ENCODE measurements around the gene TGM2.

Gene TGM2

DNA sequence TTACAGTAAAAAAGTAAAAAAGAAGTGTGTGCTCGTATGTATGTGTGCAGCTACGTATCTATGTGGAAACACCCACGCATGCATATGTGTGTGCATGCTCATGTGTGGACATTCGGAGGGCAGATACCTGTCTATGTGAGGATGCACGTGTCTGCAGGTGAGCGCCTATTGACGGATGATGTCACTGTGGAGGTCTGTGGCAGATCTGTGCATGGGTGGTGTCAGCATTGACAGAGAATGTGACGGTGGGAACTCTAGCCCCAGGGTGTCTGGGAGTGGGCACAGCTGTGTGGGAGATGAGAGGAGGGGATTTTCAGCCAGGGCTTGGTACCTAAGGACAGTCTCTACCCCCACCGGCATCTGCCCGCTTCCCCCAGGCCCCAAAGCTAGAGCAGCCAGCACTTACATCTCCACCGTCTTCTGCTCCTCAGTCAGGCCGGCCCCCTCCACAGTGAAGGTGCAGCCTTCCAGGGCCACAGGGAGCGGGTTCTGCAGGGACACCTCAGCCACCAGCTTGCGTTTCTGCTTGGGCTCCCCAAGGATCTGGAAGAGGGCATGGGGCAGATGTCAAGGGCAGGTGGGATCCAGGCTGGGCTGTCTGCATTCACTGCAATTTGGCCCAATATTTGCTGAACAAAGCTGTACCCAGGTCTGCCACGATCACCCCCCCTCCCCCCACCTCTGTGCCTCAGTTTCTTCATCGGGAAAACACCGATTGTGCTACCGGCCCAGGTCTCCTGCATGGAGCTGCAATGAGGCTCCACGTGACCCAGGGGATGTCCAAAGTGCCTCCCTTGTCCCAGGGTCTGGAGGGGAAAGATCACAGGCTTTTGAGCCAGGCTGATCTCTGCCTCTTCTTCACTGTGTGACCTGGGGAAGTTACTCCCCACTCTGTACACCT lies 34.1 kb downstream of the TGM2 start:
- Histone ChIP-seq H3K27me3 (ENCODE audit: insufficient read depth, low read length) (no peaks in the 10 kb centered on the region), H3K36me3 (ENCODE audit: insufficient read depth, low read depth, low read length) (no peaks in the 10 kb centered on the region), H3K4me1 (ENCODE audit: insufficient read depth, low read length) (peaks cover 6% of the 10 kb centered on the region; the same call in 1 of the 2 replicates), H3K27ac (ENCODE audit: low read length) (no peak overlapping the region), H3K9ac (ENCODE audit: low read depth, low read length) (no peak overlapping the region), H3K4me3 (ENCODE audit: low read length) (no peak overlapping the region), H3K9me3 (ENCODE audit: insufficient read depth, low read depth, low read length) (no peaks in the 10 kb centered on the region)

DNA sequence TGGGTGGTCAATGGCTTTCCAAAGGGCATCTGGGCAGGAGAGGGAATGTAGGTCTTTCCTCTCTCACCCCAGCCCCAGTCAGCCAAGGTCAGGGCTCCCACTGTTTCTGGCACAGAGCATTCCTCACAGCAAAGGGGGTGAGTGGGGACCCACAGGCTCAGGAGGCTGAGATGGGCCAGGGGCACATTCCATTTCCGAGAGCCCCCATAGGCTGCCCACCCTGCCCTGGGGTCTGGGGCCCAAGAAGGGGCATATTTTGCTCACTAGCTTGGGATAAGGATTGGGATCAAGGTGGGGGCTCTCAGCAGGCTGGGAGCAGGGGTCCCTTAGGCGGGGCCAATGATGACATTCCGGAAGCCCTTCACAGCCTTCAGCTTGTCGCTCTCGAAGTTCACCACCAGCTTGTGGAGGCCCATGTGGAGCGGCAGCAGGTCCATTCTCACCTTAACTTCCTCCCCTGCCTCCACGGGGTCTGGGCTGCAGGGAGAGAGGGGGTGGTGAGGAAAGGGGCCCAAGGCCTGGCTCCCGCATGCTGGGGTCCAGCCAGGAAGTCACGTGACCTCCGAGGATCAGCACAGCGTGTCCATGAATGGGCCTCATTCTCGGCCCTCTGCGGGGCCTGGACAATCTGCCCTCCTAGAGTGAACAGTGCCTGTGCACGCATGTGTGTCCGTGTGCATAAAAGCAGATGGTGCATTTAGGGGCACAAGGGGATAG lies 35.0 kb downstream of the TGM2 start:
- H3K4me3 ChIP-seq (ENCODE audit: low read length), result no peak overlapping the region
- no peak overlapping the region for H3K27ac ChIP-seq (ENCODE audit: low read length)
- no peaks in the 10 kb centered on the region for H3K9me3 ChIP-seq (ENCODE audit: insufficient read depth, low read depth, low read length)
- no peak overlapping the region for H3K9ac ChIP-seq (ENCODE audit: low read depth, low read length)
- H3K27me3 ChIP-seq (ENCODE audit: insufficient read depth, low read length), result no peaks in the 10 kb centered on the region
- H3K4me1 ChIP-seq (ENCODE audit: insufficient read depth, low read length), result peaks cover 6% of the 10 kb centered on the region; the same call in 1 of the 2 replicates
- H3K36me3 ChIP-seq (ENCODE audit: insufficient read depth, low read depth, low read length), result no peaks in the 10 kb centered on the region

DNA sequence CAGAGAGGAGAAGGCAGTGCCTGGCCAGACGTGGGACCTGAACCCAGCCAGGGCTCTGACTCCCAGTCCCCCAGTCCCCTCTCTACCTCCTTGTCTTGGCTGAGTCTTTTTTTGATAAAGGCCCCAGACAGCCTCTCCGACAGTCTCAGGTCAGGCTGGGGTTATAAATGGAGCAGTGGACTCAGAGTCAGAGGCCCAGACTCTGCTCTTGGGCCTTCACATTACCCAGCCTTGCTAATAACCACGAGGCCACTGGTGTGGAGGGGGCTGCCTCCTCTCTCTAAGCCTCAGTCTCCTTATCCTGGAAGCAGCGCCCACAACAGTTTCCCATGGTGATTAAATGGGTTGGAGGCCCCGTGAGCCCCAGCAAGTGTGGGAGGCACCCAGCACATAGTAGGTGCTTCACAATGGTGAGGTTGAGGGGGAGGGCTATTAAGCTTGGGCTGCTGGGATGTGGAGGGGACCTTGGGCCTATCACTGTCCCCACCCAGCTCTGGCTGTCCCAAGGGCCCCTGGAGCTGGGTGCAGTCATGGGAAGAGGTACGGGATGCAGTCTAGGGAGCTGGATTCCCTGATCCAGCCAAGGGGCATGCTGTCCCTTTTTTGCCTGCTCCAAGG lies 35.7 kb downstream of the TGM2 start:
- Histone ChIP-seq H3K9me3 (ENCODE audit: insufficient read depth, low read depth, low read length) (no peaks in the 10 kb centered on the region), H3K4me3 (ENCODE audit: low read length) (no peak overlapping the region), H3K9ac (ENCODE audit: low read depth, low read length) (no peak overlapping the region), H3K27me3 (ENCODE audit: insufficient read depth, low read length) (no peaks in the 10 kb centered on the region), H3K27ac (ENCODE audit: low read length) (no peak overlapping the region), H3K36me3 (ENCODE audit: insufficient read depth, low read depth, low read length) (no peaks in the 10 kb centered on the region), H3K4me1 (ENCODE audit: insufficient read depth, low read length) (peaks cover under 1% of the 10 kb centered on the region; the same call in 1 of the 2 replicates)

DNA sequence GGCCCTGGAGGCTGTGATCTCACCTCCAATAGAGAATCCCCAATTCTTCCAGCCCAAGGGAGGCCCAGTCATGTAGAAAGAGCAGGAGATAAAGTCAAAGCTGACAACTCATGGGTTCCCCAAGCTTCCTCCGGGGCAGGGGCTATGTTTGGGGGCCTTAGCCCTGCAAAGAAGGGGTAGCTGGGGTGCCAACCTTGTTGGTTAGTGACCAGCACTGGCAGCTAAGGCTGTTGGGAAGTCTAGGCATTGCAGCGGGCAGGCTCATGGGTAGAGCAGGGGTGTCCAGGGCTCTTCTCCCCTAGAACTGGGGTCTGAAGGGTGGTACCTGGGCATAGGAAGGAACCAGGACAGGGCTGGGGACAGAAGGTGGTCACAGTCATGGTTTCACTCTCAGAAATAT lies 36.4 kb downstream of the TGM2 start:
- Histone ChIP-seq H3K9ac (ENCODE audit: low read depth, low read length) (no peak overlapping the region), H3K4me1 (ENCODE audit: insufficient read depth, low read length) (no peaks in the 10 kb centered on the region), H3K36me3 (ENCODE audit: insufficient read depth, low read depth, low read length) (no peaks in the 10 kb centered on the region), H3K27ac (ENCODE audit: low read length) (no peak overlapping the region), H3K4me3 (ENCODE audit: low read length) (no peak overlapping the region), H3K27me3 (ENCODE audit: insufficient read depth, low read length) (no peaks in the 10 kb centered on the region), H3K9me3 (ENCODE audit: insufficient read depth, low read depth, low read length) (no peaks in the 10 kb centered on the region)

DNA sequence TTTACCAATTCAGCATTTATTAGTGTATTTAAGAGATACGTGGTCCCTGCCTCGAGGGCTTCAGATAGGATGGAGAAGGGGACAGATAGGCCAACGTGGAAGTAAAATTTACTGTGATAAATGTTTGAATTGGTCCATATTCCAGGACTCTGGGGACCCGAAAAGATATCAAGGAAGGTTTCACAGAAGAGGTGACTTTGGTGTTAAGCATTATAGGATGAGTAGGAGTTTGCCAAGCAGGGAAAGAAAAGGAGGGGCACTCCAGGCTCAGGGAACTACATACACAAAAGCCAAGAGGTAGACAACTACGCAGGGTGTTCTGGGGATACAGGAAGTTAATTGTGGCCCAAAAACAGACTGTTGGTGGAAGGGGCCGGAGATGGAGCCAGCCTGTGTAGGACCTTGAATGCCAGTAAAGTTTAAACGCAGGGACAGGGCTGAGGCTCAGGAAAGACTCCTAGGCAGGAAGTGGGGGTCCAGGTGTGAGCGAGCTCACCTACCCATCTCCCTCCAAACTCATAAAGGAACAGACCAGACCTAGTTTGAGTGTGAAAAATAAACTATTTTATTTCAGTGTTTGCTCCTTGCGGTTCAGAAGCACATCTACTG lies 37.0 kb downstream of the TGM2 start:
- Histone ChIP-seq H3K27ac (ENCODE audit: low read length) (no peak overlapping the region), H3K4me3 (ENCODE audit: low read length) (no peak overlapping the region), H3K27me3 (ENCODE audit: insufficient read depth, low read length) (no peaks in the 10 kb centered on the region), H3K4me1 (ENCODE audit: insufficient read depth, low read length) (no peaks in the 10 kb centered on the region), H3K9me3 (ENCODE audit: insufficient read depth, low read depth, low read length) (no peaks in the 10 kb centered on the region), H3K9ac (ENCODE audit: low read depth, low read length) (no peak overlapping the region), H3K36me3 (ENCODE audit: insufficient read depth, low read depth, low read length) (no peaks in the 10 kb centered on the region)

DNA sequence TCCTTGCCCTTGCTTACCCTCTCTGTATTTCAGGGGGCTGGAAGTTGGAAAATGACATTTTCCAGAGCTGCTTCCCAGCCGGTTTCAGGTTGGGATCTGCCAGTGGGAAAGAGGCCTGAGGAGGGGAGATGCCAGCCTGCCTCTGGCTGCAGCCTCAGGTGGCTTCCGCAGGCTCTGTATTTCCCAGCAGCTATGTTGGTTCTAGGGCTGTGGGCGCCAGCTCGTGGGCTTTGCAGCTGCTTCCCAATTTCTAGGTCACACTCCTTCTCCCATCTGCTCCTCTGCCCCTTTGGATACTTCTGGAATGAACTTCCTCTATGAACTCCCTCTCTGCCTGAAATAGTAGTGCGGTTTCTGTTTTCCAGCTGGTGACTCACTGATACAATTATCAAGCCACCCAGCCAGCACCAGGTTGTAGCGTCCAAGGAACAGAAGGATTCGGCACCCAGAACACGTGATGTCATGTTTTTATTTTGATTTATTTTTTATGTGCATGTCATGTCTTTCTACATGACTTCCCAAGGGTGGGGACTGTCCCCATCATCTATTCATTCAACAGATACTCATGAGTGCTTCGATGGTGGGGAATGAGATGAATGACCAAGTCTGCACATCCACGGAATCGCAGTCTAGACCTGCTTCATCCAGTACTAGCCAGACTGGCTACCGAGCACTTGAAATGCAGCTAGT lies 38.0 kb downstream of the TGM2 start:
- H3K4me1 ChIP-seq (ENCODE audit: insufficient read depth, low read length), result no peaks in the 10 kb centered on the region

DNA sequence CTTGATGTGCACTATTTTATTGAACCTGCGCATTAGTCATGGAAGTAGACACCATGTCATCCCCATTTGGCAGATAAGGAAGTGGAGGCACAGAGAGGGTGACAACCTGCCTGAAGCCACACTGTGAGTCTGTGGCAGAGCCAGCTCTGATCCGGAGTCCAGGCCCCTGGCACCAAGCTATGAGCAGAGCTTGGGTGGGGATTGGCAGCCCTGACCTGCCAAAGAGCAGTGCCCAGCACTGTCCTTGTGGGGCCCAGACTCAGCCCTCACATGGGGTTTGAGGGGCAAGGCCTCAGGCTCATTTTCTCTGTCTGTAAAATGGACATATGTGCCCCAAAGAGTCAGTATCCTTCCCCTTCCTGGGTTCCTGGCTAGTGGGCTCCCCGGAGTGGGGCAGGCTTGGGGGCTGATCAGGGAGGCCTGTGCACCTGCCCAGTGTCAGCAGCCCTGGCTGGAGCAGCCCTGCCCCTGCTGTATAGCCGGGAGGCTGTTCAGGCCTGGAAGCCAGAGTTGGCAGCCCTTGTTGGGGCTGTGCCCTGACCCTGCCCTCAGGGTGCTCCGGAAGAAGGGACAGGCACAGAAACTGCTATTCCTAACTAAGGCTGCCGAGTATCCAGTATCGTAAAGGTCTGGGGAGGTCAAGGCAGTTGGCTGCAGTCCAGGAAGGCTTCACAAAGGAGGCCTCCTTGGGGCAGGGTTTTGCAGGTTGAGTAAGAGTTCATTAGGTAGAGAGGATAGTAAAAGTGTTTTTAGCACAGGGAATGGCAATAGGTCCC lies 38.7 kb downstream of the TGM2 start:
- Histone ChIP-seq H3K4me3 (ENCODE audit: low read length) (no peak overlapping the region), H3K27ac (ENCODE audit: low read length) (no peak overlapping the region), H3K9me3 (ENCODE audit: insufficient read depth, low read depth, low read length) (no peaks in the 10 kb centered on the region), H3K36me3 (ENCODE audit: insufficient read depth, low read depth, low read length) (no peaks in the 10 kb centered on the region), H3K9ac (ENCODE audit: low read depth, low read length) (no peak overlapping the region), H3K4me1 (ENCODE audit: insufficient read depth, low read length) (no peaks in the 10 kb centered on the region), H3K27me3 (ENCODE audit: insufficient read depth, low read length) (no peaks in the 10 kb centered on the region)

More for the DNA sequence above, 38.0 kb downstream of the TGM2 start:
- Histone ChIP-seq H3K4me3 (ENCODE audit: low read length) (no peak overlapping the region), H3K36me3 (ENCODE audit: insufficient read depth, low read depth, low read length) (no peaks in the 10 kb centered on the region), H3K9ac (ENCODE audit: low read depth, low read length) (no peak overlapping the region), H3K27me3 (ENCODE audit: insufficient read depth, low read length) (no peaks in the 10 kb centered on the region), H3K9me3 (ENCODE audit: insufficient read depth, low read depth, low read length) (no peaks in the 10 kb centered on the region), H3K27ac (ENCODE audit: low read length) (no peak overlapping the region)

DNA sequence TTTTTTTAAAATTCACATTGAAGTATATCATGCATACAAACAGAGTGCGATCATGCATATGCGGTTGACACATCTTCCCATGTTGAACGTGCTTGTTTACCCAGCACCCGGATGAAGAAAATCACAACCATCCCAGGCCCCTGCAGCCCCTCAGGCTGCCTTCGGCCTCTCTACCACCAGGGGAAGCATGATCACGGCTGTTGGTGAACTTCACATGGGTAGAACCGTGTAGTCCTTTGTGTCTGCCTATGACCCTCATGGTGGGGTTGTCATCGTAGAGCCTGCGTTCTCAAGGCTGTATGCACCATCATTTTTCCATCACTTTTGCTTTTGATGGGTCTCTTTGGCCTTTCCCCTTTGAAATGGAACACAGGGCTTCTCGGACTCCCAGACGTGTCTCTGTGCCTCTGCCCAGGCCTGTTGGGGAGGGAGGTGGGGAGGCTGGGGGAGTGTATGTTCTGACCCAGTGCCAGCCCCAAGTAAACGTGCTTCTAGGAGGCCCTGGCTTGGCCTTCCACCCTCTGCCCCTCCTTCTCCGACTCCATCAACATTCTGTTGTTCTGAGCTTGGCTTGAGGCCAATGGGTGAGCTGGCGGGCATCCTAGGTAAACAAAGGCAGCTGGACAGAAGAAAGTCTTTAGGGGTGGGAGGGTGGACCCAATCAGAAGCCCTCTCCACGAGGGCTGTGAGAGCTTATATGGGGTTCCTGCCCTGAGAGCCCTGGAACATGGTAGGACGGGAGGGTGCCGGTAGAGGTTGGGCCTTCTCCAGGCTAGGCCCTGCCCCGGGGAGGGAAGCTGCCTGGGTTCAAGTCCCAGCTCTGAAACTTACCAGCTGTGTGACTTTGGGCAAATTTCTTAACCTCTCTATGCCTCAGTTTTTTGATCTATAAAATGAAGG lies 39.7 kb downstream of the TGM2 start:
- no peak overlapping the region for H3K27ac ChIP-seq (ENCODE audit: low read length)

DNA sequence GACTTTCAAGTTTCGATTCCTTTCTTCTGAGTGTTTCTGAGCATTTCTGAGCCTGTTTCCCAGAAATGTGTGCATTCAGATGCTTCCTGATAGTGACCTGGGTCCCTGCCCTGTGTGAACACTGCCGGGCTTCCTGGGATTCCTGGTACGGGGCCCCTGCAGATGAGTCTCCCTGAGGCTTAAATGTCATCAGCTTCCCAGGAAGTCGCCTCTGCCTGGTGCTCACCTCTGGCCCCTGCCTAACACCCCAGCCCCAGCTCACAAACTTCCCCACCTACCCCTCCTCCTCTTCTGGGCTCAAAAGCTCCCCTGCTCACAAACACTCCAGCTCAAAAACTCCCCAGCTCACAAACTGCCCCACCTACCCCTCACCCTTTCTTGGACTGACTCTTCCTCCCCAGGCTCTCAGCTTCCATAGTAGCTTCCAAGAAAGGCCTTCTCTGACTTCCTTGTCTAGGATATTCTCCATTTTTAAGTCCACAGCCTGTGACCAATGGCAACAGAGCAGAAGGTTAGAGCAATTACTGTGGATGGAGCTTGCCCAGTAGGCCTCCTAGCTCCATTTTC lies 42.0 kb downstream of the TGM2 start:
- H3K27me3 ChIP-seq (ENCODE audit: insufficient read depth, low read length), result no peaks in the 10 kb centered on the region
- H3K27ac ChIP-seq (ENCODE audit: low read length), result no peak overlapping the region
- no peaks in the 10 kb centered on the region for H3K4me1 ChIP-seq (ENCODE audit: insufficient read depth, low read length)
- H3K36me3 ChIP-seq (ENCODE audit: insufficient read depth, low read depth, low read length), result no peaks in the 10 kb centered on the region
- no peak overlapping the region for H3K9ac ChIP-seq (ENCODE audit: low read depth, low read length)
- no peak overlapping the region for H3K4me3 ChIP-seq (ENCODE audit: low read length)
- no peaks in the 10 kb centered on the region for H3K9me3 ChIP-seq (ENCODE audit: insufficient read depth, low read depth, low read length)

More for the DNA sequence above, 39.7 kb downstream of the TGM2 start:
- Histone ChIP-seq H3K27me3 (ENCODE audit: insufficient read depth, low read length) (no peaks in the 10 kb centered on the region), H3K36me3 (ENCODE audit: insufficient read depth, low read depth, low read length) (no peaks in the 10 kb centered on the region), H3K9ac (ENCODE audit: low read depth, low read length) (no peak overlapping the region), H3K9me3 (ENCODE audit: insufficient read depth, low read depth, low read length) (no peaks in the 10 kb centered on the region), H3K4me3 (ENCODE audit: low read length) (no peak overlapping the region), H3K4me1 (ENCODE audit: insufficient read depth, low read length) (no peaks in the 10 kb centered on the region)

DNA sequence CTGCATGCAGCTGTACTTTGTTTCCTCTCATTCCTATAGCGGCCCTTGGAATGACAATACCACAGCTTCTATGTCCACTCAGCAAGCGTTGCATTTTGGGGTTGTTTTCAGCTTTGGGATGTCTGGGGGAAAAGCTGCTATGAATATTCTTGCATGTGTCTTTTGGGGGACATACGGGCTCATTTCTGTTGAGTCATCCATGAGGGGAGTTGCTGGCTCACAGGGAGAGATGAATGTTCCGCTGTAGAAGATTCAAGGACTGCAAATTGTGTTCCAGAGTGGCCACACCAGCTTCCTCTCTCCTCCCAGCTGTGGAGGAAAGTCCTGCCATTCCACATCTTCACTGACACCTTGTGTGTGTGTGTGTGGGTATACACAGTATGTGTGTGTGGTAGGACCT lies 43.3 kb downstream of the TGM2 start:
- Histone ChIP-seq H3K27ac (ENCODE audit: low read length) (no peak overlapping the region), H3K36me3 (ENCODE audit: insufficient read depth, low read depth, low read length) (no peaks in the 10 kb centered on the region), H3K4me1 (ENCODE audit: insufficient read depth, low read length) (no peaks in the 10 kb centered on the region), H3K9ac (ENCODE audit: low read depth, low read length) (no peak overlapping the region), H3K27me3 (ENCODE audit: insufficient read depth, low read length) (no peaks in the 10 kb centered on the region), H3K4me3 (ENCODE audit: low read length) (no peak overlapping the region), H3K9me3 (ENCODE audit: insufficient read depth, low read depth, low read length) (no peaks in the 10 kb centered on the region)
